Psoas muscle (tissue), 8 donors: ENCODE measurements around the gene ZBTB26. TPM values are rescaled to one million over a fixed set of nuclear protein-coding genes. Genes with fewer than 3 reads are reported as not detected.

Experiments used
- ATAC-seq, 4 donors: fragments of 200-7000 bp; cut with Tn5 transposase; one replicate each; pipeline ENCODE4 v1.9.1; 2020; ENCODE audit warnings: moderate library complexity in 3 of 4, mild to moderate bottlenecking in 2 of 4
- DNase-seq, 2 donors: peaks; one replicate each; pipeline ENCODE4 v3.0.0-alpha.2; 2020
- H3K27ac ChIP-seq: fragments of 200-600 bp; one replicate; pipeline ENCODE4 v1.8.0; 2022
- H3K27me3 ChIP-seq, 3 donors: fragments of 200-600 bp in 1 of 3; one replicate each; pipeline versions ENCODE4 v1.6.1 to v1.8.0; 2013 to 2022; ENCODE audit warnings: low read length in 2 of 3, mild to moderate bottlenecking in 2 of 3, moderate library complexity in 1 of 3; ENCODE audit not compliant: insufficient read depth in 3 of 3
- H3K36me3 ChIP-seq, 2 donors: fragments of 200-600 bp in 1 of 2; one replicate each; pipeline versions ENCODE4 v1.6.1 to v1.8.0; 2013 to 2022; ENCODE audit warnings: low read depth in 1 of 2, mild to moderate bottlenecking in 1 of 2, moderate library complexity in 1 of 2; ENCODE audit not compliant: insufficient read depth in 1 of 2
- H3K4me1 ChIP-seq: fragments of 200-600 bp; one replicate; pipeline ENCODE4 v1.8.0; 2022
- H3K4me3 ChIP-seq: fragments of 200-600 bp; one replicate; pipeline ENCODE4 v1.8.0; 2022; ENCODE audit warnings: mild to moderate bottlenecking
- H3K9me3 ChIP-seq: fragments of 200-600 bp; one replicate; pipeline ENCODE4 v1.8.0; 2022
- CTCF ChIP-seq: fragments of 200-600 bp; IDR thresholded peaks from one replicate; pipeline ENCODE4 v1.8.0; 2022; ENCODE audit warnings: antibody characterized with exemption
- WGBS, 3 donors: extraction: QIAGEN DNeasy Blood & Tissue Kit; methylation state at CpG; one replicate each; pipeline versions ENCODE4 v1.1.6 to v1.1.7; 2013; 5-methylcytosine and 5-hydroxymethylcytosine counted together
- intact Hi-C, 2 donors: fragments of 100-400 bp; cut with DNase I; formaldehyde crosslinking; loops; one replicate each; pipeline versions ENCODE4 v1.11.0 to v1.14.2; 2022
- polyA plus RNA-seq, 3 donors: library from polyadenylated mRNA; stranded (reverse); fragments of 200-250 nt; gene quantifications; one replicate each; pipeline ENCODE4 v1.2.3, GENCODE V29; 2013
- total RNA-seq, 4 donors: library from RNA; stranded (reverse); fragmentation: NEBNext Ultra II Directional in 2 of 4; extraction: Animal tissue kit (Norgen Biotek cat#: 25700) in 2 of 4; gene quantifications; one replicate each; pipeline versions ENCODE4 v1.2.1 to v1.2.4, GENCODE V29; 2021 to 2023
- donor health status: healthy with polysubstance abuse.
- donor health status: DM: no; HTN: no; CAD: no; lungs with moderate emphysema.
- donor health status: Bipolar disorder and iron deficiency.
- donor health status: healthy.
- donor health status: DM: yes; HTN: yes; CAD: no.
- donor health status: DM: no; HTN: no; CAD: no.
- donor health status: DM: no; HTN: no; CAD: no.
- donor health status: DM: yes; HTN: yes; CAD: no.

ZBTB26 gene
- total and polyA plus RNA-seq, 7 donors, result 2.0 to 4.8 (median 3.1) TPM

- peak within 1 kb of the TSS; percentile 85 for H3K4me3 ChIP-seq
- 0 to 1% (median 0%) methylated on average over 33 to 54 of the region's 54 CpGs for WGBS, 3 donors
- peak; percentile 100 for DNase-seq
- no peaks in the 10 kb centered on the region for H3K9me3 ChIP-seq
- no peak for TF ChIP-seq CTCF
- no peaks in the 10 kb centered on the region for H3K27me3 ChIP-seq
- ATAC-seq, result peak; percentile 98 to 100 (median 99)
- peaks cover 0 to 31% of the 10 kb centered on the region in 2 donors for H3K36me3 ChIP-seq
- intact Hi-C loops, result loop anchor here in 1 of 2 donors (5.0 kb wide), 1 partner anchor 39 kb away; no protein-coding TSS in a partner anchor
- H3K4me1 ChIP-seq, result peaks cover 27% of the 10 kb centered on the region
- peak within 1 kb of the TSS; percentile 89 for H3K27ac ChIP-seq
Observed at GRCh38 chr9:122940749-122941581, 9.7 kb upstream of the ZBTB26 start, which contains the start of gene RABGAP1. Gene RABGAP1 (plus strand): TSS chr9:122941020. CDS start chr9:122957060, 16,040 bp downstream.

GRCh38 chr9:122940454-122940748 lies 9.1 kb upstream of the ZBTB26 start:
- Histone ChIP-seq H3K9me3 (no peaks in the 10 kb centered on the region), H3K4me1 (peaks cover 23% of the 10 kb centered on the region), H3K36me3 (peaks cover 0 to 30% of the 10 kb centered on the region in 2 donors), H3K27me3 (no peaks in the 10 kb centered on the region), H3K27ac (peak overlapping the region; percentile 73), H3K4me3 (peak overlapping the region; percentile 85)
- WGBS, 3 donors, result 19 to 22% (median 21%) methylated on average over 6 of the region's 6 CpGs
- ATAC-seq, result no peak
- no peak for TF ChIP-seq CTCF
- intact Hi-C loops, result loop anchor here in 1 of 2 donors (5.0 kb wide), 1 partner anchor 38 kb away; no protein-coding TSS in a partner anchor
- no peak for DNase-seq

GRCh38 chr9:122939601-122940000 lies 8.3 kb upstream of the ZBTB26 start:
- DNase-seq, result no peak
- no peak for ATAC-seq
- H3K27ac ChIP-seq, result no peak overlapping the region
- TF ChIP-seq CTCF, result no peak
- peaks cover 0 to 30% of the 10 kb centered on the region in 2 donors for H3K36me3 ChIP-seq
- H3K4me1 ChIP-seq, result peaks cover 25% of the 10 kb centered on the region
- intact Hi-C loops, result loop anchor here in 1 of 2 donors (10.0 kb wide), 1 partner anchor 55 kb away; no protein-coding TSS in a partner anchor
- H3K4me3 ChIP-seq, result no peak overlapping the region
- no peaks in the 10 kb centered on the region for H3K9me3 ChIP-seq
- H3K27me3 ChIP-seq, result no peaks in the 10 kb centered on the region
- WGBS, 3 donors, result 89 to 90% (median 90%) methylated on average over 4 of the region's 4 CpGs

GRCh38 chr9:122936883-122937282 lies 5.6 kb upstream of the ZBTB26 start:
- ATAC-seq (no peak), DNase-seq (no peak)
- Histone ChIP-seq H3K36me3 (peaks cover 0 to 25% of the 10 kb centered on the region in 2 donors), H3K27me3 (no peaks in the 10 kb centered on the region), H3K4me3 (no peak overlapping the region), H3K9me3 (no peaks in the 10 kb centered on the region), H3K4me1 (peaks cover 27% of the 10 kb centered on the region), H3K27ac (no peak overlapping the region)
- intact Hi-C loops, result loop anchor here in 1 of 2 donors (10.0 kb wide), 1 partner anchor 58 kb away; no protein-coding TSS in a partner anchor
- 57 to 80% (median 62%) methylated on average over 1 of the region's 1 CpG for WGBS, 3 donors
- TF ChIP-seq CTCF, result no peak
